Left renal cortex interstitium (tissue), 4 donors: ENCODE data around the gene USP34. TPM values are rescaled to one million over a fixed set of nuclear protein-coding genes. Genes with fewer than 3 reads are reported as not detected.
"Not testable (repeated sequence)": the region's sequence is repeated elsewhere in the genome, so short reads cannot be mapped to it uniquely, and the experiment has no call there.

ENCODE experiments used
- DNase-seq, 4 donors: peaks; one replicate each; pipeline ENCODE4 v3.0.0-alpha.2; 2013; ENCODE audit warnings: low read depth in 4 of 4, low spot score in 2 of 4, missing footprints in 1 of 4
- polyA plus RNA-seq, 4 donors: library from polyadenylated mRNA; unstranded; fragments of 120-200 nt; gene quantifications; one replicate each; pipeline ENCODE4 v1.2.1, GENCODE V29; 2013; ENCODE audit not compliant: insufficient read length in 4 of 4

The USP34 gene
- polyA plus RNA-seq, 4 donors: 97.9 to 178 (median 121) TPM

GRCh38 chr2:61173116-61173515 lies 297.8 kb downstream of the USP34 start:
- no peak for DNase-seq

GRCh38 chr2:61172671-61173070 lies 298.2 kb downstream of the USP34 start:
- no peak for DNase-seq

- no peak for DNase-seq
These were observed 303.3 kb downstream of the USP34 start for GRCh38 chr2:61167579-61167978.

- DNase-seq: no peak
These were observed 304.9 kb downstream of the USP34 start for GRCh38 chr2:61165946-61166345.

GRCh38 chr2:61165082-61165481 lies 305.8 kb downstream of the USP34 start:
- not testable (repeated sequence) for DNase-seq

- no peak for DNase-seq
These were observed 308.2 kb downstream of the USP34 start for GRCh38 chr2:61162721-61163120.

- no peak for DNase-seq
These were observed 309.0 kb downstream of the USP34 start, which contains the start of gene C2orf74 for GRCh38 chr2:61161888-61162287. TSS of gene C2orf74 (plus strand) at chr2:61162188. CDS start at chr2:61162515, 327 bp downstream.

GRCh38 chr2:61158356-61158955 lies 312.4 kb downstream of the USP34 start:
- no peak for DNase-seq

- no peak for DNase-seq
These were observed 313.4 kb downstream of the USP34 start for GRCh38 chr2:61157371-61158003.

GRCh38 chr2:61151436-61151835 lies 319.5 kb downstream of the USP34 start:
- no peak for DNase-seq

GRCh38 chr2:61149074-61149473 lies 321.8 kb downstream of the USP34 start:
- no peak for DNase-seq

GRCh38 chr2:61148091-61148490 lies 322.8 kb downstream of the USP34 start:
- DNase-seq: not testable (repeated sequence)

GRCh38 chr2:61145990-61146389 lies 324.9 kb downstream of the USP34 start:
- no peak for DNase-seq

- DNase-seq: peak; percentile 97 to 99 (median 98)
These were observed 326.1 kb downstream of the USP34 start for GRCh38 chr2:61144697-61145268.

GRCh38 chr2:61141151-61141550 lies 329.7 kb downstream of the USP34 start:
- no peak for DNase-seq

GRCh38 chr2:61138859-61139258 lies 332.0 kb downstream of the USP34 start:
- no peak for DNase-seq

Other genes with a start within 250 kb of the USP34 start
- gene XPO1, start 67.3 kb upstream of the USP34 start, polyA plus RNA-seq: 100 to 1,000 TPM; 181 to 342 (median 231) TPM